SHP77 treated with DMSO at 0.1 percent for 48 hours (cell line): Measurements from ENCODE around the gene DCLK1.
A peak's percentile ranks its signal among the peaks of the same experiment; 100 is the strongest.

Experiments used
- DNase-seq: peaks from one replicate; lab custom pipeline; 2025; lab: John Stamatoyannopoulos, UW

DCLK1 gene

DNA sequence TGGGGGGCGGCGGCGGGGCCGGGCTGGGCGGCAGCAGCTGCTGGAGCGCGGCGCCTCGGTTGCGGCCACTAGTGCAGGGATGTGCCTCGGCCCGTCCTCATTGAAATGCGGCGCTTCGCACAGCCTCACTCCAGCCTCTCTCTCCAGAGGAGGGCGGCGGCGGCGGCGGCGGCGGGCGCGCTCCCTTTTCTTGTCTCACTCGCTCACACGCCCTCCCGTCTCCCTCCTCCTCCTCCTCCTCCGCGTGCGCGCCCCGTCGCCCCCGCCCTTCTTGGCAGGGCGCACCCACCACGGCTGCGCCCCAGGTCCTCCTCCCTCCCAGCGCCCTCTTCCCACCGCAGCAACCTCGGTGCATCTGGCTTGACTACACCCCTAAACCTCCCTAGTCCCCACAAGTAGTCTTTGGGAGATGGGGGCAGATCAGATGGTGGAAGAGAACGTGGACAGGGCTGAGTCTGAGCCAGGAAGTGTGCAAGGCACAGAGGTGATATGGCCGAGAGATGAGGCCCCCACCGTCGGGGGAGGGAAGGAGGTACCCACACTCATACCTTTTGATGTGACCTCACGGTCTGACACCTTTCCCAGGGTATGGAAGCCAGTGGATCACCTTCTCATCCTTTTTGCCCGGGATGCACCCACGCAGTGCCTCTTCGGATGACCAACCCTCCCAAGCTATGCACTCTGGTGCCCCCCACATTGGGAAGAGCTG, at the start of gene DCLK1:
DCLK1 (minus strand) TSS at position 161 of the 709 bp plus-strand sequence.
- no peak for DNase-seq

DNA sequence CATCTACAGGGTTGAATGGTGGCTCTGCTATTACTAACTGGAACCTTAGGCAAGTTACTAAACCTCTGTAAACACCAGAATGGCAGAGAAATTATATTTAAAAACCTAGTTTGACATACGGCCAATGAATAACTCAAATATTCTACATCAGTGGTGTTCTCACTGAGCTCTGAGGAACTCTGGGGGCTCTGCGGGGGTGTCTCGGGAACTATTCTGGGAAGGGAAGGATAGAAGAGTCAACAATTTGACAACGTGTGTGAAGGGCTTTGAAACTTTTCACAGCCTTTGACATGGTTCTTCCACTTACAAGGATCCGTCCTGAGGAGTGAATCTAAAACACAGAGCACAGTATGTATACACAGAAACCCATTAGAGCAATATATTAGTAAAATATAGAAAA, 44.4 kb upstream of the DCLK1 start:
- DNase-seq: no peak

DNA sequence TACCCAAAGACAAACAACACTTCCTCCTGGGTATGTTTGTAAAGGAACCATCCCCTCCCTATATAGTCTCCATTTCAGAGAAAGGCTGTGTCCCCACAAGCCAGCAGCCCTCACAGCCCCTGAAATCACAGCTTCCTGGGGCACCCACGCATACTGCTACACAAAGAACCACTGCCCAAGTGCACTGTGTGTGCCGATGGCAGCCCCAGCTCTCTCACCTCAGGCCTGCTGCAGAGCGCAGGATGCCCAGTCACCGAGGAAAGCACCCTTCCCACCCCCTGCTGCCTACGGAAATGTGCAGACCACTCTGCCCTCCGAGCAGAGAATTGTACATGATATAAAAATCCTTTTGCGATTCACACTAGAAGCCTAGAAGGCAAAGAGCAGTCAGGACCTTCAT, 43.7 kb upstream of the DCLK1 start:
- DNase-seq: no peak

DNA sequence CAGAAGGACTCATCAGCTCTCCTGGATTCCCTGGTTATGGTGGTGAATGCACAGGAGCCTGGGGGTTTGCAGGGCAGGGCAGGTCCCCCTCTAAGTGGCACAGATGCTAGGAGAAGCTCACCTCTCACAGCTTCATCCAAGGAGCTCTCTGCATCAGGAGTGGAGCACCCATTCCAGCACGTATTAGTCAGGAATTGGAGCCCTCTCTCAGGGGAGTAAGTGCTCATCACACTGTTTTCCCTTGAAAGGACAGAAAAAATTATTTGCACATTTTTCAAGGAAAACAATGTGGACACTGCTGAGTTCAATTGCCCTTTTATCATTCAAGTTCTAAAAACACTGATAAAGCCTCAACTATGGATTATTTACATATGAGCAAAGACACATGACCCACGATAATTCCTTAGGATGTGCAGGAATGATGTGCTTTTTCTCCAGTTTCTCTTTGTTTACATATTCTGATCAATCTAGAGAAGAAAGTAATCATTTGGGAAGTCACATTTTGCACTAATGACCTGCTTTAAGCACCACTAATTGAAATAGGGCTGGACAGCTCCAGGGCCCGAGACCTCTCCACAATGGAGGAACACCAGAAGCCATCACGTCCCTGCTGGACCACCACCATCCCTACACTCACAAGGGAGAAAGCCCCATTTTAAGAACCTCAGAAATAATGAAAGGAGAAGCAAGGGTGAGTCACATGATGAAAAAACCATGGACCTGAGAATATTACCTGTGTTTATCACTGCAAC, 42.6 kb upstream of the DCLK1 start:
- DNase-seq: no peak

DNA sequence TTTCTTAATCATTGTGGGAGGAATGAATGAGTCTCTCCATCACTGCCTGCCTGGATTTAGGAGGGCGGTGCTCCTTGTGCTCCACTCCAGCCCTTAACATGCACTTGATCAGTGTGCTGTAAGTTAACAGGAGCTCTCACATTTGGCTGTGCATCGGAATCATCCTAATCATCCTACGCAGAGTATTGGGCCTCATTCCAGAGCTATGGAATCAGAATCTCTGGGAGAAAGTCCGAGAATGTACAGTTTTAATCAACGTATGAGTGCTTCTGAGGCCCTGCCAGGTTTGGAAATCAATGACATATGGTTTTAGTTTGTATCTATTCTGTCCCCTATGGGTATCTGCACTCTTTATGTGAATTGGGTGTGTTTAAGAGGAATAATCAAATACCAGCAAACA, 34.9 kb upstream of the DCLK1 start:
- no peak for DNase-seq

DNA sequence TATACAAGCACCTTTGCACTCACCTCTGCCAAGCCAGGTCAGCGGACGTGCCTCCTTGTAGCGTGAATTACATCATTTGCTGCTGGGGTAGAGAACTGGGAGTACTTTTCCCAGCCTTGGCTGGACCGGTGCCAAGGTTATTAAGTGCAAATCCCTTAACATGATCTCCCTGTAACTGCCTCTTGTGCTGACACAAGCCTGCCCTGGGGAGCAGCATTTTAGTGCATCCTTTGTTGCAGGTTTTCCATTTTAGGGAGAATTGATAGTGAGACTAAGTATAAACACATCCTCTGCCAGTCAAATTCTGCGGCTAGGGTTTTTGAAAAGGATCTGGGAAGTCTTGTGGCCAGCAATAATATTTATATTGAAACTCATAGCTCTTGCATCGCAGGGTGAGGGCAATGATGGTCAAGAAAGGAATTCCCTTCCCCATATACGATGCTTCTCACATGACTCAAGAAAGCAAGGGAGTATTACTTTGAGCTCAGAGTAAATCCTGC, 32.7 kb upstream of the DCLK1 start:
- peak; percentile 80 for DNase-seq

DNA sequence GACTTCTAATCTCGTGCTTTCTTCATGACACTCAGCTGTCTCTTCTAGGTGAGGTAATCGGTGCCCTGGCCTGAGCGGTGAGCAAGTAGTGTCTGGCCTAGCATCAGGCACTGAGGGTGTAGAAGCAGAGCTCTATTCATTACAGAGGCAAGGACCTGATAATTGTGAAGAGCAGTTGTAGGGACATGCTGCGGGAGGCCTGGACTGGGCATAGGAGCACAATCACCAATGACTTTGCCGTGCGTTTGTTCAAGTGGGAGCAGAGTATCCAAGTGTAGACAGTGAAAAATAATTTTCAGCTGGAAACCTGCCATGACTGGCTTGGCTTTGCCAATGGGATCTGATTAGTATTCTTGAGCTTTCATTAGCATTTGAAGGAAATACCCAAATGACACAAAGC, 32.1 kb upstream of the DCLK1 start:
- DNase-seq: peak; percentile 58

DNA sequence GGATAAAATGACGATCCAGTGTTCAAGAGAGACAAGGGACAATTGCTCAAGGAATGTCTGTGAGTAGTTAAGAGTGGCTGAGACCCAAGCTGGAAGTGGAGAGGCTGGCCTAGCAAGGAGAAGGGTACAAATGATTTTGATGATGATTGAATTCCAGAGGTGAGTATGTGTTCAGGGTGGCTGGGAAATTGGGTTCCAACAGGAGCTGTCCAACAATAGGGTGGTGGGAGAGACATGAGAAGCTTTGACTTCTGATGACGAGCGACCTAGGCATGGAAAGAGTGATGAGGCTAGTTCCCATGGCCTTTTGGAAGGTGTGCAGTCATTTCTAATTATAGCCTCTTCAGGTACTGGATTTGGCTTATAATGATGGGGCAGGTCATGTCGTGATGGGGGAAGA, 29.1 kb upstream of the DCLK1 start:
- no peak for DNase-seq

DNA sequence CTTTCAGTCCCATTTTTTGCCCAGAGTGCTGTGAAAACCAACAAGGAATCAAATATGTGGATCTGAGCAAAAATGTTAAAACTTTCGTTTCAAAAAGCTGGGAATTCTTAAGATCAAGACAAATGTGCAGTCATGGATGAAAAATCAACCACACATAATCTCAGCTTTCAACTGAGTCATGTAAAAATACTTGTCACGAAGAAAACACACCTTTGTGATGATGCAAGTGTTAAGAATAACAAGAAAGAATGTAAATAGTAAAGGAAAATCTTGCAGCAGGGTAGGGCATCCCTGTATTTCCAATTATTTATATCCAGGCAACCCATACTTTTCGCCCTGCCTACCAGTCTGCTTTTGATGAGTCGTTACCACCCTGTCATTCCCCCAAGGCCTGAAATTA, 27.4 kb upstream of the DCLK1 start:
- no peak for DNase-seq

DNA sequence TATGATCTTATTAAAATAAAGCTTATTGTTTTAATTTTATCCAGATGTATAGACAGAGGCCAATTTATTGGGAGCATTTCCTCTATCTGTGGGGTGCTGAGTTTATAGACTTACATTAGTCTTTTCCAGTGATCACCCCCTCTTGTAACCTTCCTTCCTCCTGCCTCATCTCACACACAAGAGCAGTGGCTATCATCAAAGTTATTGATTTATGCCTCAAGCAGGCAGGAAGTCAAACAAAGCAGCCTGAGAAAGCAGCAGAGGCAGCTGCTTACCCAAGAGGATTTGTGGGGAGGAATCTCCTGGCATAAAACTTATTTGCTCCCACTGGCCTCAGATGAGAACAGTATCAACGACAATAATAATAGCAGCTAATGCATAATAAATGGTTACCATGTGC, 26.3 kb upstream of the DCLK1 start:
- peak; percentile 65 for DNase-seq

DNA sequence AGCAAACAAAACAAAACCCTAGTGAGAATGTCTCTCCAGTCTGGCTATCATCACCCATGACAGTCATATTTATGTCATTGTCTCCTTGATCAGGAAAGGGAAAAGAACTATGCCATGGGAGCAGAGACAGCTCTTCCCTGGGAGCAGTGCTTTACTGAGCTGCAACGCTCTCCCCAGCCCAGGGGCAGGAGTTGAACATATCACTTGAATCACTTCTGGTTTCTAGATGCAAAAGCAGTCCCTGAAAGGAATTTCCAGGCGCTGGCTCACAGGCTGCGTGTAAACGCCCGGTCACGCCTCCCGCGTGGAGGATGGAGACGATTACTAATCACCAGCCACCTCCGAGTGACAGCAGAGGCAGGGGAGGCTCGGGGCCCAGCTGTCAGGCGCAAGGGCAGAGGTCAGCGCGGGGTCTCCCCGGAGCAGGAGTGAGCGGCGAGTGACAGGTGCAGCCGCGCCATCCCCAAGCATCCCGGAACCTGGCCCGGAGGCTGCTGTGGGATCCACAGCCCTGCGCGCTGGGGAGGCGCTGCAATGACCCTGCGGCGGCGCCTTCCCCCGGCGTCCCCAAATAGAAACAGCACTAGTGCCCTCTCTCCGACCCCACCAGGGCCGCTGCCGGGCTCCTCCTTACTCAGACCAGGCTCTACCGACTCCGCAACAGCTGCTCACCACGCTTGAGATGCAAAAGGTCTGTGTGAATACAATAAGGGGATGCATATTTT, 23.5 kb upstream of the DCLK1 start:
- DNase-seq: no peak

DNA sequence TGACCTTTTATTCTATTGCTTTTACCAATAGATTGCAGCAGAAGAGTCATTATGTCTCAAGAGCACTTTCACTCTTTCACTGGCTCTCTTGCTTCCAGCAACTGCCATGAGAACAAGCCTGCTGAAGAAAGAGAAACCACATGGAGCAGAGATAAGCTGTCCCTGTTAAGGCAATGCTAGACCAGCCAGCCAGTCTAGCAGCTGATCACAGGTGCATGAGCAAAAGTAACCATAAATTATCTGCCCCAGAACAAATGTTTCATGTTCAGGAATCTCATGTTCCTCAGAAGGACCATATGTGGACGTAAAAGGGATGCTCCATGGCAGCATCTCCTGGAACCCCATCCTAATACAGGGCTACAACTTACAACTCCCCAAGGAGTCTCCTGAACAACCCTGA, 20.4 kb upstream of the DCLK1 start:
- no peak for DNase-seq

DNA sequence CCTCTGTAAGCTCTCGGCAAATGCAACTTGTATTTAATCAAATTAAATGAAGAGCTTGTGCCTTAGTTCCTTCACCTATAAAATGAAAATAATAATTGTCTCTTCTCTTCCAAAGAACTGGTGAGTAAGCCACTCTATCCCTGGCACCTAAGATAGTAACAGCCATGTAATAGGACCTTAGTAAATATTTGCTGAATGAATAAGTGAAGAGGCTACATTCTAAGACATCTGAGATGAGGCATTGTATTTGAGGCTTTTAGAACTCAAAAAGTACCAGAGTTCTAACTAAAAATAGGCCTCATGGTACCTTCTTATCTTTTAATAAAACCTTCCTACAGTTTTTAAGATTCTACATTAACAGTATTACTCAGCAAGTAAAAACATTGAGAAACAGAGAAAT, 17.3 kb upstream of the DCLK1 start:
- no peak for DNase-seq

DNA sequence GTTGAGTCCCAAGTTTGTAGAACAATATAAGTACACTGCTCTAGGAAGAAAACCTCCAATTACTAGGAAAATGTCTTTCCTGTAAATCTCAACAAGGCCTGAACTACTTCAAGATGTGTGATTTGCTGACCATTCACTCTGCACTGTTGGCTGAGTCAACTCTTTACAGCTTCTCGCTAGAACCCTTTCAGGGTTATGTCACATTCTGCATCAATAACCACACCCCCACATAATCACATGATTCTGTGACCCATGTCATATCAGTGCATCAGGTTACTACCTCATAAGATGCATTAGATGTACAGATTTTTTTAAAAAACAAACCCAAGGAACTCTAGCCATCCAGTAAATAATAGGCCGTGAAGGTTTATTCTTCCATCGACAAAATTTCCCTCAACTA, 16.1 kb upstream of the DCLK1 start:
- no peak for DNase-seq

DNA sequence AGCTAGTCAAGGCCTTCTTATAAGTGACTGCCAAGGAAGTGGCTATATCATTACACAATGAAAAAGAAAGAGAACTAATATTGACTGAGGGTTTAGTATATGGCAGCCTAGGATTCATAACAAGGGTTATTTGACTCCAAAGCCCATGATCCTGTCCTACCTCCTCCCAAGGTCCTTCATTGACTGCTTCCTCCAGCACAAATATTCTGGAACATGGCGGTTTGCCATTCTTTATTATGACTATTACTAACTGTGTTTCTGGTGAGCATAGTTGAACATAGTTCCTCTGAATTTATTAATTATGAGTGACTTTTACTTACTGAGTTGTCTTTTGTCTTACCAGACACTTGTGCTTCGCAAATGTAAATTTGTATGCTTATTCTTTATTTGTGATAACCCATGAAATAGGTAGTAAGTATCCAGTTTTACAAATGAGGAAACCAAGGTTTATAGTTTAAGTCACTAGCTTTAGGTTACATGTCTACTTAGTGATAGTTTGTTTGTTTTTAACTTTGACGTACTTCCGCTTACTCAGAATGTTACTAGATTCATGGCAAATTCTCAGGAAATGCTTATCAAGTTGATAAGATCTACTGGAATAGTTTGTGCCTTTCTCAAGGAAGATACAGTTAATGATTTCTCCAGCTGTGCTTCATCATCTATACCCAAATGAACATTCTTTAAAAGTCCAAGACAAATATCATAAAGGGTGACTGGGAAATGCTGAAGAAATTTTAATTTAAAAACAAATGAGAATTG, 15.5 kb upstream of the DCLK1 start:
- DNase-seq: no peak

DNA sequence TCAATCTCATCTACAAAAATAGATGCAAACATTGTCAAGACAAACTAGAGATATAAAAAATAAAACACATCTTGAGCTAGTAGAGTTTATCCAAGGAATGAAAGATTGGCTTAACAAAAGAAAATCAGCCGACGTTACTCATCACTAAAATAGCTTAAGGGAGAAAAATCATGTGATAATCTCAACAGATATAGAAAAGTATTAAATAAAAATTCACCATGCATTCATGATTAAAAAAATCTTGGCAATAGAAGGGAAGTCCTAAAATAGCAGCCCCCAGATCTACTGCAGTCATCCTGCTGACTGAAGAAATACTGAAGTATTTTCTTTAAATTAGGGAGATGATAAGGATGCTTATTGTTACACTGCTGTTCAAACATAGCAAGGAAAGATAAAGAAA, 12.6 kb upstream of the DCLK1 start:
- no peak for DNase-seq

DNA sequence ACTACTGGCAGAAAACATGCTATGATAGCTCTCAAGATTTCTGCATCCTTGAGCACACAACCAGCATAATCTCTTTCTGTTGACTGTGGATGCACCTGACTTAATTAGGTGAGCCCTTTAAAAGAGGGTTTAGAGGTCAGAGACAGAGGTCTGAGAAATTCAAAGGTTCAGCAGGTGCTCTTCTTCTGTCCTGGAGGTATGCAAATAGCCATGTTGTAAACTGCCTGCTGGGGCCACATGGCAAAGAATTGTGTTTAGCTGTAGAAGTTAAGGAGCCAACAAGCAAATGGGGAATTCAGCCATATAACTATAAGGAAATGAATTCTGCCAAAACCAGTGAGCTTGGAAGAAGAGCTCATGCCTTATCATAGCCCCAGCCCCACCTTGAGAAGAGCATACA, 11.6 kb upstream of the DCLK1 start:
- DNase-seq: no peak

DNA sequence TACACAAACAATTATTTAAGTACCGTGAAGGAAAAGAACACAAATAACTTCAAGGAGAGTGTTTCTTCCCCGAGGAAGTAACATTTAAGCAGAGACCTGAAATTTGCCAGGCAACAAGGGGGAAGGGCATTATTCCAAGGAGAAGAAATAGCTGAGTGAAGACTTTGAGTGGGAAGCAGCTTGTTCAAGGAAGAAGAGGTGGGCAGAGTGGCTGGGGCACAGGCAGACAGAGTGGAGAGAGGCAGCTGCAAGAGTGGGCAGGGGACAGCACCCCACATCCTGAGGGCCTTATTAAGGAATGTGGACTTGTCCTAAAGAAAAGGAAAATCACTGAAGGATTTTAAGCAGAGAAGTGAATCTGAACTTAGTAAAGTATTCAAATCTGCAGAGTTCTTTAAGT, 4.7 kb upstream of the DCLK1 start:
- no peak for DNase-seq

DNA sequence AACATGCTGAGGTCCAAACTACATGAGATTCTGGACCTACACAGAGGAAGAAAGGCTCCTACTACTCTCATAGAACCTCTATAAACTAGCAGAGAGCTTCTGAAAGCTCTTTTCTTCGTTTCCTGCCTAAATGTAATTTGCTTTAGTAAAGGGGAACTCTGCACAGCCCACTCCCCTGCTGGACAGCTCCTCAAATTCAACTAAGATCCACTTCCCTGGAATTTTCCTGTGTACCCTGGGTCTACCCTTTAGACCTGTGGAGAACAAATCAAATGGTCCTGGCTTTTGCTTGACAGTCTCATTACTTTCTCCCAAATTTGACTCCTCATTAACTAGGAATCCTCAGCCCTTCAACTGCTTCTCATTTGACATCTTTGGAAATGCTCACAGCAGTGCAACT, 3.5 kb upstream of the DCLK1 start:
- DNase-seq: no peak

DNA sequence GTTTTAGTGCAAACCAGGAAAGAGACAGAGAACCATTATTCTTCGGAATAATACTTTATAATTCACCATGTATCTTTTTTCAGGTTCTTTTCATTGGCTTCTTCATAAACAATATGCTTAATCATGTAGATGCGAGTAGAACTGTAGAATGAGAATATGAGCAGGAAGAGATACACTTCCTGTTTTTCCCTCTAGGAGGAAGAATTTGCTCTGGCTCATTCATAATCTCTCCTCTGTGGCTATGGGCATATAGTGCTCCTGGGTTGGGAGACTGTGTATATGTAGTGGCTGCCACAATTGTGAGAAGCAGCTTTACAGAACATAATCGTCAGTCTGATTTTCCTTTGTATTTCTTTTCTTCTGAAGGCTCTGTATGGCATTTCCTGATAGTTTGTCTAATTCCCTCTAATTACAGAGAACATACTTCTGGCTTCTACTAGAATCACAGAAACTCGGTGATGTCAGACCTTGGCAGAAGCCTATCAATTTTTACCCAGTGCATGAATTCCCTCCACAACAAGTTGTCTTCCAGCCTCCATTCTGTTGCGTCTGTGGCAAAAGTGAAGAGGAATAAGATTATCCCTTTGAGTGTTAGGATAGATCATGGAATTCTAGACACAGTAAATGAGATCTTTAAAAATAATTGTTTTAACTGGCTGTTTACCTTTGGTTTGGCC, 2.9 kb upstream of the DCLK1 start:
- no peak for DNase-seq

DNA sequence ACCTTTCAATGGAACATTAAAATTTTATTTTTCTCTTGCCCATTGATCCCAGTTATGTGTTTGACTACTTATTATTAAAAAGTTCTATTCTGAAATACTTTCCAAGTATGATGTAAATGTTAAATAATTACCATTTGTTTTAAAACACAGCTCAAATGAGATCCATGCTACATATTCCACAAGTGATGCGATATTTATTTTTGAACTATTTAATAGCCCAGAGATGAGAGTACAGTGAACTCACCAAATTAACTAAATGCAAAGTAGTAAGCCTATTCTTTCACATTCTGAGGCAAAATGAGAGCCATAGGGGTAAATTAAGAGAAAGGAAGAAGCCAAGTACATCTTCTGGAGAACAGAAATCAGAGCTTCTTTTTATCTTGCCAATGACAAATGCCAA, 1.2 kb upstream of the DCLK1 start:
- DNase-seq: no peak

DNA sequence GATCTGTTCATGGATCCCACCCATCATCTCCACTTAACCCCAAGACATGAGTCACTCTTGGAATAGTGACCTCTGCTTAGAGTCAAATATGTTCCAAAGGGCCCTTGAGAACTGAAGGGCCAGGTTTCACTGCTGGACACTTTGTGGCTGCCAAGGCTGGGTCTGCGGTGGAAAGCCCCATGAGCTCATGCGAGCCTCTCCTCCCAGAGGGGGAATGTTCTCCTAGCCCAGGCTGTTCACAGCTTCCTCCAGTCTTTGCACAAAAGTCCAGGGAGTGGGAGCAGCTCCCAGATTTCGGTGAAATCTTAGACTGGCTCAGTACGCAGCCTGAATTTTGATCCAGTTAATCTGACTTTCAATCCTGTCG, 732 bp upstream of the DCLK1 start:
- no peak for DNase-seq
